ENCODE results near the gene APBB2.

The APBB2 gene

GRCh38 chr4:41028392-41029076, 185.8 kb downstream of the APBB2 start:
- no peak overlapping the region for H3K4me3 ChIP-seq (ENCODE audit: low read length)
- no peaks in the 10 kb centered on the region for H3K4me1 ChIP-seq (ENCODE audit: insufficient read depth, low read length)
- no peak overlapping the region for H2AFZ ChIP-seq (ENCODE audit: low read depth, low read length)
- peaks cover 7% of the 10 kb centered on the region for H3K9me3 ChIP-seq (ENCODE audit: low read length)
- no peaks in the 10 kb centered on the region for H3K27me3 ChIP-seq (ENCODE audit: insufficient read depth, low read length)
- no peaks in the 10 kb centered on the region for H3K36me3 ChIP-seq (ENCODE audit: insufficient read depth, low read length)

GRCh38 chr4:41026971-41027370, 187.4 kb downstream of the APBB2 start:
- Histone ChIP-seq H2AFZ (ENCODE audit: low read depth, low read length) (no peak overlapping the region), H3K27me3 (ENCODE audit: insufficient read depth, low read length) (no peaks in the 10 kb centered on the region), H3K4me1 (ENCODE audit: insufficient read depth, low read length) (no peaks in the 10 kb centered on the region), H3K36me3 (ENCODE audit: insufficient read depth, low read length) (no peaks in the 10 kb centered on the region), H3K9me3 (ENCODE audit: low read length) (peaks cover 7% of the 10 kb centered on the region), H3K4me3 (ENCODE audit: low read length) (no peak overlapping the region)

- Histone ChIP-seq H3K4me1 (ENCODE audit: insufficient read depth, low read length) (no peaks in the 10 kb centered on the region), H3K27me3 (ENCODE audit: insufficient read depth, low read length) (no peaks in the 10 kb centered on the region), H3K4me3 (ENCODE audit: low read length) (no peak overlapping the region)
Measured at GRCh38 chr4:41025824-41026223, 188.5 kb downstream of the APBB2 start.

GRCh38 chr4:41024556-41025491, 189.5 kb downstream of the APBB2 start:
- Histone ChIP-seq H3K9me3 (ENCODE audit: low read length) (peaks cover 7% of the 10 kb centered on the region), H3K36me3 (ENCODE audit: insufficient read depth, low read length) (no peaks in the 10 kb centered on the region), H2AFZ (ENCODE audit: low read depth, low read length) (no peak overlapping the region), H3K27me3 (ENCODE audit: insufficient read depth, low read length) (no peaks in the 10 kb centered on the region), H3K4me1 (ENCODE audit: insufficient read depth, low read length) (no peaks in the 10 kb centered on the region), H3K4me3 (ENCODE audit: low read length) (no peak overlapping the region)

More at GRCh38 chr4:41025824-41026223, 188.5 kb downstream of the APBB2 start:
- Histone ChIP-seq H3K9me3 (ENCODE audit: low read length) (peaks cover 7% of the 10 kb centered on the region), H3K36me3 (ENCODE audit: insufficient read depth, low read length) (no peaks in the 10 kb centered on the region), H2AFZ (ENCODE audit: low read depth, low read length) (no peak overlapping the region)

- Histone ChIP-seq H3K4me1 (ENCODE audit: insufficient read depth, low read length) (no peaks in the 10 kb centered on the region), H3K9me3 (ENCODE audit: low read length) (peaks cover 7% of the 10 kb centered on the region), H3K4me3 (ENCODE audit: low read length) (no peak overlapping the region), H3K36me3 (ENCODE audit: insufficient read depth, low read length) (no peaks in the 10 kb centered on the region), H2AFZ (ENCODE audit: low read depth, low read length) (no peak overlapping the region), H3K27me3 (ENCODE audit: insufficient read depth, low read length) (no peaks in the 10 kb centered on the region)
Measured at GRCh38 chr4:41022116-41022515, 192.2 kb downstream of the APBB2 start.

GRCh38 chr4:41015016-41015675, 199.2 kb downstream of the APBB2 start:
- Histone ChIP-seq H3K4me1 (ENCODE audit: insufficient read depth, low read length) (peaks cover 25% of the 10 kb centered on the region), H3K4me3 (ENCODE audit: low read length) (no peak overlapping the region), H2AFZ (ENCODE audit: low read depth, low read length) (peak overlapping the region; percentile 40), H3K27me3 (ENCODE audit: insufficient read depth, low read length) (no peaks in the 10 kb centered on the region), H3K36me3 (ENCODE audit: insufficient read depth, low read length) (no peaks in the 10 kb centered on the region), H3K9me3 (ENCODE audit: low read length) (no peaks in the 10 kb centered on the region)

- Histone ChIP-seq H2AFZ (ENCODE audit: low read depth, low read length) (no peak overlapping the region), H3K27me3 (ENCODE audit: insufficient read depth, low read length) (no peaks in the 10 kb centered on the region)
Measured at GRCh38 chr4:41014158-41014557, 200.2 kb downstream of the APBB2 start.

GRCh38 chr4:41013746-41014145, 200.6 kb downstream of the APBB2 start:
- Histone ChIP-seq H3K27me3 (ENCODE audit: insufficient read depth, low read length) (no peaks in the 10 kb centered on the region), H2AFZ (ENCODE audit: low read depth, low read length) (no peak overlapping the region)

More at GRCh38 chr4:41014158-41014557, 200.2 kb downstream of the APBB2 start:
- H3K4me1 ChIP-seq (ENCODE audit: insufficient read depth, low read length) = peaks cover 25% of the 10 kb centered on the region
- no peaks in the 10 kb centered on the region for H3K9me3 ChIP-seq (ENCODE audit: low read length)
- no peaks in the 10 kb centered on the region for H3K36me3 ChIP-seq (ENCODE audit: insufficient read depth, low read length)
- no peak overlapping the region for H3K4me3 ChIP-seq (ENCODE audit: low read length)

GRCh38 chr4:41012911-41013310, 201.4 kb downstream of the APBB2 start:
- H3K27me3 ChIP-seq (ENCODE audit: insufficient read depth, low read length) = no peaks in the 10 kb centered on the region
- peaks cover 25% of the 10 kb centered on the region for H3K4me1 ChIP-seq (ENCODE audit: insufficient read depth, low read length)
- no peaks in the 10 kb centered on the region for H3K9me3 ChIP-seq (ENCODE audit: low read length)
- no peak overlapping the region for H3K4me3 ChIP-seq (ENCODE audit: low read length)
- H2AFZ ChIP-seq (ENCODE audit: low read depth, low read length) = no peak overlapping the region
- H3K36me3 ChIP-seq (ENCODE audit: insufficient read depth, low read length) = no peaks in the 10 kb centered on the region

More at GRCh38 chr4:41013746-41014145, 200.6 kb downstream of the APBB2 start:
- Histone ChIP-seq H3K4me3 (ENCODE audit: low read length) (no peak overlapping the region), H3K36me3 (ENCODE audit: insufficient read depth, low read length) (no peaks in the 10 kb centered on the region), H3K9me3 (ENCODE audit: low read length) (no peaks in the 10 kb centered on the region), H3K4me1 (ENCODE audit: insufficient read depth, low read length) (peaks cover 25% of the 10 kb centered on the region)

- H2AFZ ChIP-seq (ENCODE audit: low read depth, low read length) = no peak overlapping the region
- H3K36me3 ChIP-seq (ENCODE audit: insufficient read depth, low read length) = no peaks in the 10 kb centered on the region
- peaks cover 25% of the 10 kb centered on the region for H3K4me1 ChIP-seq (ENCODE audit: insufficient read depth, low read length)
- H3K9me3 ChIP-seq (ENCODE audit: low read length) = no peaks in the 10 kb centered on the region
- H3K4me3 ChIP-seq (ENCODE audit: low read length) = no peak overlapping the region
- H3K27me3 ChIP-seq (ENCODE audit: insufficient read depth, low read length) = no peaks in the 10 kb centered on the region
Measured at GRCh38 chr4:41012293-41012692, 202.0 kb downstream of the APBB2 start.

GRCh38 chr4:41009411-41009810, 204.9 kb downstream of the APBB2 start:
- Histone ChIP-seq H3K27me3 (ENCODE audit: insufficient read depth, low read length) (no peaks in the 10 kb centered on the region), H3K4me1 (ENCODE audit: insufficient read depth, low read length) (peaks cover 11% of the 10 kb centered on the region), H3K36me3 (ENCODE audit: insufficient read depth, low read length) (no peaks in the 10 kb centered on the region), H3K4me3 (ENCODE audit: low read length) (no peak overlapping the region), H2AFZ (ENCODE audit: low read depth, low read length) (no peak overlapping the region), H3K9me3 (ENCODE audit: low read length) (no peaks in the 10 kb centered on the region)

- Histone ChIP-seq H3K4me1 (ENCODE audit: insufficient read depth, low read length) (peaks cover 5% of the 10 kb centered on the region), H3K27me3 (ENCODE audit: insufficient read depth, low read length) (no peaks in the 10 kb centered on the region), H3K4me3 (ENCODE audit: low read length) (no peak overlapping the region), H2AFZ (ENCODE audit: low read depth, low read length) (no peak overlapping the region), H3K9me3 (ENCODE audit: low read length) (no peaks in the 10 kb centered on the region), H3K36me3 (ENCODE audit: insufficient read depth, low read length) (no peaks in the 10 kb centered on the region)
Measured at GRCh38 chr4:41006141-41006540, 208.2 kb downstream of the APBB2 start.

GRCh38 chr4:41002309-41002708, 212.0 kb downstream of the APBB2 start:
- no peak overlapping the region for H2AFZ ChIP-seq (ENCODE audit: low read depth, low read length)
- H3K4me3 ChIP-seq (ENCODE audit: low read length) = no peak overlapping the region
- H3K27me3 ChIP-seq (ENCODE audit: insufficient read depth, low read length) = no peaks in the 10 kb centered on the region
- H3K36me3 ChIP-seq (ENCODE audit: insufficient read depth, low read length) = no peaks in the 10 kb centered on the region
- H3K9me3 ChIP-seq (ENCODE audit: low read length) = no peaks in the 10 kb centered on the region
- H3K4me1 ChIP-seq (ENCODE audit: insufficient read depth, low read length) = peaks cover 5% of the 10 kb centered on the region
